Lower leg skin (tissue), 4 donors: ENCODE measurements around the gene ZFP36L2. TPM values are rescaled to one million over a fixed set of nuclear protein-coding genes. Genes with fewer than 3 reads are reported as not detected.

ENCODE experiments used
- DNase-seq, 2 donors: peaks; one replicate each; pipeline ENCODE4 v3.0.0-alpha.2; 2019; ENCODE audit warnings: low spot score in 2 of 2
- H3K4me3 ChIP-seq: fragments of 200-600 bp; sonication (generic); 2 replicates; pipeline ENCODE4 v1.5.1; 2017; ENCODE audit warnings: mild to moderate bottlenecking, low read depth; ENCODE audit not compliant: poor library complexity, severe bottlenecking
- CTCF ChIP-seq, 3 donors: fragments of 450-650 bp; IDR thresholded peaks; one replicate each; pipeline ENCODE4 v1.5.1; 2016; ENCODE audit warnings: antibody characterized with exemption in 3 of 3, mild to moderate bottlenecking in 3 of 3, moderate library complexity in 2 of 3
- POLR2A ChIP-seq, 2 donors: fragments of 450-650 bp; IDR thresholded peaks; one replicate each; pipeline ENCODE4 v1.6.1; 2016 to 2017; ENCODE audit warnings: antibody characterized with exemption in 2 of 2, mild to moderate bottlenecking in 1 of 2, moderate library complexity in 1 of 2
- WGBS, 2 donors: methylation state at CpG; one replicate each; pipeline ENCODE4 v1.1.5; 2018; 5-methylcytosine and 5-hydroxymethylcytosine counted together
- intact Hi-C: fragments of 100-400 bp; cut with DNase I; formaldehyde crosslinking; loops from one replicate; pipeline ENCODE4 v1.15.0; 2023; ENCODE audit warnings: low total_unique reads
- total RNA-seq, 4 donors: library from RNA; depleted of rRNA; stranded (reverse); fragments of >200 nt; gene quantifications; one replicate each; pipeline ENCODE4 v1.1.0, GENCODE V29; 2016

ZFP36L2 gene
- total RNA-seq, 4 donors from 2014 or later, result 137 to 329 (median 147) TPM

- TF ChIP-seq CTCF (IDR thresholded peaks at IDR 0.05) (no peak), POLR2A (IDR thresholded peaks at IDR 0.05) (no peak)
- peak; percentile 88 to 94 for DNase-seq
- intact Hi-C loops, result no loop called here
- H3K4me3 ChIP-seq, result no peak overlapping the region
- 11 to 33% methylated on average over 3 of the region's 3 CpGs for WGBS, 2 donors
These were observed 43.3 kb upstream of the ZFP36L2 start for GRCh38 chr2:43269706-43270105.

- intact Hi-C loops, result no loop called here
- WGBS, 2 donors, result 59 to 64% methylated on average over 12 to 14 of the region's 14 CpGs
- DNase-seq, result peak; percentile 84 to 94
- TF ChIP-seq POLR2A (IDR thresholded peaks at IDR 0.05) (no peak), CTCF (IDR thresholded peaks at IDR 0.05) (no peak)
- no peak overlapping the region for H3K4me3 ChIP-seq
These were observed 42.7 kb upstream of the ZFP36L2 start for GRCh38 chr2:43269074-43269572.

GRCh38 chr2:43268066-43268953 lies 41.9 kb upstream of the ZFP36L2 start:
- no peak overlapping the region for H3K4me3 ChIP-seq
- intact Hi-C loops, result no loop called here
- TF ChIP-seq POLR2A (IDR thresholded peaks at IDR 0.05), result no peak
- TF ChIP-seq CTCF (IDR thresholded peaks at IDR 0.05), result no peak
- 56 to 65% methylated on average over 10 of the region's 10 CpGs for WGBS, 2 donors
- no peak for DNase-seq

- H3K4me3 ChIP-seq, result no peak overlapping the region
- WGBS, 2 donors, result 85% methylated on average over 7 of the region's 7 CpGs
- intact Hi-C loops, result no loop called here
- DNase-seq, result no peak
- TF ChIP-seq POLR2A (IDR thresholded peaks at IDR 0.05) (no peak), CTCF (IDR thresholded peaks at IDR 0.05) (no peak)
These were observed 41.0 kb upstream of the ZFP36L2 start for GRCh38 chr2:43267381-43267780.

DNA sequence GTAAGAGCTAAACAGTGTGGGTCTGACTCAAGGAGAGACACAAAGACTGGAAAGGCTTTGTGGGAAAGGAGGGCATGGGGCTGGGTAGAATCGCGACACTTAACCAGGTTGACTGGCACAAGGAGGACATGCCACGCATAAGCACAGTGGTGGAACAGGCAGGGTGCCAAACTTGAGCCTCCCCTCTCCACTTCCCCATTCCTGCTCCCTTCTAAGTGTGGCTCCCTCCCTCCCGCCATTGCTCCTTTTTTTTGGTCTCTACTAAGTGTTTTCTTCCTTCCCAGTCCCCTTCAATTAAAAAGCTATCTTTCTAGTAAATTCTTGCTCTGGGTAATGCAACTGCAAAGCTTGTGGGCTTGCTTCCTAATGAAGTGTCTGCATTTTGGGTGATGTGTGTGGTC lies 40.3 kb upstream of the ZFP36L2 start:
- intact Hi-C loops, result no loop called here
- 78 to 83% methylated on average over 4 of the region's 4 CpGs for WGBS, 2 donors
- peak; percentile 55 to 91 for DNase-seq
- TF ChIP-seq POLR2A (IDR thresholded peaks at IDR 0.05), result no peak
- no peak for TF ChIP-seq CTCF (IDR thresholded peaks at IDR 0.05)
- H3K4me3 ChIP-seq, result no peak overlapping the region
